Left ventricle myocardium superior (tissue), 1 donor: ENCODE data around the gene GABRA5. TPM values are rescaled to one million over a fixed set of nuclear protein-coding genes. Genes with fewer than 3 reads are reported as not detected.
"Not testable (repeated sequence)": the region's sequence is repeated elsewhere in the genome, so short reads cannot be mapped to it uniquely, and the experiment has no call there.

Experiments used
- ATAC-seq: fragments of 200-7000 bp; cut with Tn5 transposase; one replicate; pipeline ENCODE4 v1.9.1; 2020; ENCODE audit warnings: mild to moderate bottlenecking, moderate library complexity
- DNase-seq: peaks from one replicate; pipeline ENCODE4 v3.0.0-alpha.2; 2020
- intact Hi-C: fragments of 100-400 bp; cut with micrococcal nuclease; formaldehyde crosslinking; loops from one replicate; pipeline ENCODE4 v1.11.0; 2022
- total RNA-seq: library from RNA; stranded (reverse); fragmentation: NEBNext Ultra II Directional; extraction: Animal tissue kit (Norgen Biotek cat#: 25700); gene quantifications from one replicate; pipeline ENCODE4 v1.2.1, GENCODE V29; 2021
- donor health status: DM: no; HTN: yes; CAD: no; lungs with severe emphysema.

The GABRA5 gene
- total RNA-seq, 1 donor from 2014 or later, result not detected

GRCh38 chr15:26874774-26875475 is 8.1 kb downstream of the GABRA5 start:
- intact Hi-C loops, result no loop called here
- DNase-seq, result no peak
- no peak for ATAC-seq

- no peak for DNase-seq
- ATAC-seq, result no peak
Measured at GRCh38 chr15:26875476-26875850, 8.6 kb downstream of the GABRA5 start.

GRCh38 chr15:26877831-26878230 is 11.0 kb downstream of the GABRA5 start:
- DNase-seq (no peak), ATAC-seq (no peak)
- intact Hi-C loops, result no loop called here

More at GRCh38 chr15:26875476-26875850, 8.6 kb downstream of the GABRA5 start:
- intact Hi-C loops, result no loop called here

GRCh38 chr15:26879706-26880105 is 12.8 kb downstream of the GABRA5 start:
- ATAC-seq (no peak), DNase-seq (no peak)
- intact Hi-C loops, result no loop called here

- intact Hi-C loops, result no loop called here
- DNase-seq (no peak), ATAC-seq (no peak)
Measured at GRCh38 chr15:26882112-26882511, 15.2 kb downstream of the GABRA5 start.

DNA sequence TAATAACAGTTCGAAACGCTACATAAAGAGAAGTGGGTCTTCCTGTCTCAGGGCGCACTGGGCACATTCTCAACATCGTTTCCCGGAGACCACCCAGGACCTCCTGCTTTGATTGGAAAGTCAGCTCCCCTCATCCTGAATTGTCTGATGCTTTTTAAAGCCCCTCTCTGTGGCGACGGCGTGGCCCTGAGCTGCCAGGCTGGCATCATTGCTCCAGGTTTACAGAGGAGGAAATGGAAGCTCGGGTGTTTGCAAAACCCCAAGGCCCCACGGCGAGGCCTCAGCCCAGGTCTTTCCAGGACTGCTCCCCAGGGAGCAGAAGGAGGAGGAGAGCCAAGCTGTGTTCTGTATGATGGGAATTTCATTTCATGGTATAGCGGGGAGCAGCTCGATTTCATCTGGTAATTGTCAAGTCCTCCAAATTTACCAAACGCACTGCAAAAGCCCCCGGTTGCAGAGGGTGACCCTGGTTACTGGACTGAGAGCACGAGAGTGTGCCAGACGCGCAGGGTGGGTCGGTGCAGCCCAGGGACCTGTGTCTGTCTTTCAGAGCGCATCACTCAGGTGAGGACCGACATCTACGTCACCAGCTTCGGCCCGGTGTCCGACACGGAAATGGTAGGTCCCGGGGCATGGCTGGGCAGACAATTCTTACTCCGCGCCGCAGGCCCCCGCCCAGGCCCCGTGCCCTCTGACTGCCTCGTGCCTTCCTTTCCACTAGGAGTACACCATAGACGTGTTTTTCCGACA is 15.9 kb downstream of the GABRA5 start:
- ATAC-seq, result no peak
- DNase-seq, result no peak
- intact Hi-C loops, result no loop called here

DNA sequence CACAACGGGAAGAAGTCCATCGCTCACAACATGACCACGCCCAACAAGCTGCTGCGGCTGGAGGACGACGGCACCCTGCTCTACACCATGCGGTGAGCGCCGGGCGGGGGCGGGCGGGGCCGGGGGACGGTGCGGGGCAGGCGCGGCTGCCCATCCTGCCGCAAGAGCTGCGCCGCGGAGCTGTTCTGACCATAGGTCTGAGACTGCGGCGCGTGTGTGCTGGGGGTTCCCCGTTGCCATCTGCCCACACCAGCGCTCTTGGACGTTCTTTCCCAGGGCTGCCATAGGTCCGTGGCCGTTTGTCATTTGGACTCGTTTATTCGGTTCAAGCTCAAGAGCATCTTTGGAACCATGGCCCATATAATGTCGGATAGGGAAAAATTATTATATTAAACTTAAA is 16.6 kb downstream of the GABRA5 start:
- intact Hi-C loops, result no loop called here
- DNase-seq (no peak), ATAC-seq (no peak)

DNA sequence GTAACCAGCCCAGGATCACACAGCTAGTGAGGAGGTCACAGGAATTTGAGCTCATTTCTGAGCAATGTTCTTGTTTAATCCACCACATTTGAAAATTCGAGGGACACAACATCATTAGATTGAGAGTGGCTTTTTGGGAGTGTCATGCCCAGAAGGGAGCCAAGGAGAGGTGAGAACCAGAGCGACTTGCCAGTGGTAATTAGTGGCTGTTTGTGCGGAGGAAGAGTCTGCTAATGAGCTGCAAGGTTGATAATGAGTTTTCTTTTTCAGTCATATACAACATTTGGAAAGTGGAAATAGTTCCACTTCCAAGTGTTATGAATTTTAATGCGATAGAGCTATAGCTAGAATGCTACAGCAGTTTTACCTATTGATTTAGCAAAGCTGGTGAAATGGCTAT is 19.7 kb downstream of the GABRA5 start:
- DNase-seq (no peak), ATAC-seq (no peak)
- intact Hi-C loops, result no loop called here

- DNase-seq (no peak), ATAC-seq (no peak)
- intact Hi-C loops, result no loop called here
Measured at GRCh38 chr15:26887926-26888666, 21.2 kb downstream of the GABRA5 start.

DNA sequence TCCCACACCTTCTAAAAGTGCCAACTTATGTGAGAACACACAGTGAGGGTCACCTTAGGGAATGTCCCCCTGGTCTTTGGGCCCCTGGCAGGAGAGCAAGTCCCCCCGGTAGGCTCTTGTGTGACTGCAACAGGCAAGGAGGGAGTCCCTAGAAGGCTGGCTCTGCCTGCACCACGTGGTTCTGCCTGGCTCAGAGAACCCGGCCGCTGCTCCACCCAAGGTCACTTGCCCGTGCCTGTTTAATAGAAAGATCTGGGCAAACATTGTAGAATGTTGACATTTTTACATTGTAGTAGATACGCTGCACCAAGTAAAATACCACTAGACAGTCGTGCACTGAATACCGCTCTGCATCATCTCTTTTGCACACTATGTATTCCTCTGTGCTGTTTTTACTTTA is 21.9 kb downstream of the GABRA5 start:
- no peak for ATAC-seq
- intact Hi-C loops, result no loop called here
- DNase-seq, result no peak

GRCh38 chr15:26889298-26889898 is 22.5 kb downstream of the GABRA5 start:
- intact Hi-C loops, result no loop called here
- no peak for ATAC-seq
- DNase-seq, result no peak

GRCh38 chr15:26890451-26890850 is 23.6 kb downstream of the GABRA5 start:
- ATAC-seq (no peak), DNase-seq (no peak)
- intact Hi-C loops, result no loop called here

DNA sequence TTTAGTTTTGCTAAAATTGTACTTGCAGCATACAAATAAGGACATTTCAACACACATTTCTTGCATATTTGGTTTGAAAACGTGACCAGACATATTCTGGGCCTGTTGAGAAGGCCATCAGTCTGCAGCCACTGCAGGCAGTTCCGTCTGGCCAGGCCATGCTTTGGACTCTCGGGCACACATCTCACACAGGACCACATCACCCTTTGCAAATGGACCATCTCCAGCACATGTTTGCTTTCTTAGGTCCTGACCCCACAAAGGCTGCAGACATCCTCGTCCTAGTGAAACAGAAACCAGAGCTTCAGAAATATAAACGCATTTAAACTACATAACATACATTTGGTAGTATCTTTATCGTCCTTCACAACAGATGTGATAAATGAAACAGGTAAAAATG is 24.1 kb downstream of the GABRA5 start:
- intact Hi-C loops, result no loop called here
- ATAC-seq (no peak), DNase-seq (no peak)

- ATAC-seq (peak; percentile 78), DNase-seq (peak; percentile 67)
- intact Hi-C loops, result no loop called here
Measured at GRCh38 chr15:26891448-26892181, 24.8 kb downstream of the GABRA5 start.

DNA sequence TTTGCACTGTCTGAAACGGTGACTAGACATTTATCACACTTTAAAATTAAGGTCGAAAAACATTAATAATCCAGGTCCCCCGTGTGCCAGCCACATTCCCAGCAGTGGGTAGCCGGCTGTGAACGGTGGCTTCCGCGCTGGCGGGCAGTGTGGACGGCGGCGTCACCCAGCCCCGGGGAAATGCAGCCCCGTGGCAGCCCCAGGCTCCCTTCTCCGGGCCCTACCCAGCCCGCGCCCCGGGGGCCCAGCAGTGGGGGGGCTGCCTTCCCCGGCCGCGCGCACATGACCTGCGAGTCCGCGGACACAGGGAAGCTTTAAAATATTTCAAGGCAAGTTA is 25.3 kb downstream of the GABRA5 start:
- ATAC-seq (peak; percentile 44), DNase-seq (no peak)
- intact Hi-C loops, result no loop called here

- intact Hi-C loops, result no loop called here
- no peak for DNase-seq
- ATAC-seq, result no peak
Measured at GRCh38 chr15:26892678-26893077, 25.8 kb downstream of the GABRA5 start.

DNA sequence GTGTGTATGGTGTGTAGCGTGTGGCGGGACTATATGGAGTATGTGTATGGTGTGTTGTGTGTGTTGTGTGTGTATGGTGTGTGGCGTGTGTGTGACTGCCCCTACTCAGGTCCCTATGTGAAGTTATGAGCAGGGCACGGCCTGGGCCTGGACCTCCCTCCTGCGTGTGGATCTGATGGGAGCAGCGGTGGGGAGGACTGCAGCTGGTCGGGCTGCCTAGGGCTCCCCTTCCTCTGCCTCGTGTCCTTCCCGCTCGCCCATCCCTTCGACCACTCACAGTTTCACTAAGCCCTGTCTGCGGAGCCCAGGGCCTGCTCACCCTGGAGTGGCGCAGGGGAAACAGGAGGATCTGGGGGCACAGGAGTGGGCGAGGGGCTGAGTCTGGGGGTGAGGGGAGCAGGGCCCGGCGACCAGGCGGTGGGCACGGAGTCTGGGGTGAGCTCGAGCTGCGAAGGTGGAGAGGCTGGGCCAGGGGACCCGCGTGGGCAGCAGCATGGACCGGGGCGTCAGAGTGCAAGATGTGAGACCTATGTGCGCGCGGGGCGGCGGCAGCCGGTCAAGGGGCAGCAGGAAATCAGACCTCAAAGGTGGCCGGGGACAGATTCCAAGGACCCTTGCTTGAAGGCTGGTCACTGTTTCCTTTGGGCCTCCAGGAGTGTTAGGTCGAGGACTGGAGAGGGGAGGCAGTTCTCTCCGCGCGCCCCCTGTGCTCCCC is 26.6 kb downstream of the GABRA5 start:
- intact Hi-C loops, result no loop called here
- DNase-seq (no peak), ATAC-seq (no peak)

- DNase-seq (no peak), ATAC-seq (no peak)
- intact Hi-C loops, result no loop called here
Measured at GRCh38 chr15:26894181-26894580, 27.3 kb downstream of the GABRA5 start.

DNA sequence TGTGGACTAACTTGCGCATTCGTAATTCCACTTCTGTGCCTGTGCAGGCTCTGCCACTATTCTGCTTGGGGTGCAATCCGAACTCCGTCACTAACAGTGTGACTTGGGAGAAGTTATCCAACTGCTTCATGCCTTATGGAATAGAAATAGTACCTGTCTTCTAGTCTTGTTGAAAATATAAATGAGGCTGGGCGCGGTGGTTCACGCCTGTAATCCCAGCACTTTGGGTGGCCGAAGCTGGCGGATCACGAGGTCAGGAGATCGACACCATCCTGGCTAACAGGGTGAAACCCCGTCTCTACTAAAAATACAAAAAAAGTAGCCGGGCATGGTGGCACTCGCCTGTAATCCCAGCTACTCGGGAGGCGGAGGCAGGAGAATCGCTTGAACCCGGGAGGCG is 28.5 kb downstream of the GABRA5 start:
- ATAC-seq, intact Hi-C loops, DNase-seq: not testable (repeated sequence)
